CD4-positive, alpha-beta T cell (primary cell): ENCODE measurements around the gene MYORG. TPM values are rescaled to one million over a fixed set of nuclear protein-coding genes. Genes with fewer than 3 reads are reported as not detected.

Experiments used
- ATAC-seq: fragments of 200-7000 bp; cut with Tn5 transposase; one replicate; pipeline ENCODE4 v1.10.0; 2022; ENCODE audit warnings: mild to moderate bottlenecking; ENCODE audit not compliant: poor library complexity
- CTCF ChIA-PET: fragments of 350-600 bp; sonication (Branson Sonifier 250); formaldehyde crosslinking; loops from one replicate; lab custom pipeline; 2021; ENCODE audit warnings: antibody characterized with exemption, inconsistent platforms; lab: Charles Lee
- POLR2A ChIA-PET: fragments of 350-600 bp; sonication (Branson Sonifier 250); formaldehyde crosslinking; loops from one replicate; lab custom pipeline; 2021; ENCODE audit warnings: antibody characterized with exemption, inconsistent platforms; lab: Charles Lee
- DNase-seq, 14 experiments: peaks; one replicate each; pipeline ENCODE4 v3.0.0-alpha.2; 2013 to 2020; ENCODE audit warnings: mixed read lengths in 2 of 14
- H3K27ac ChIP-seq, 2 donors: one replicate each; pipeline versions ENCODE4 v1.5.1 to v1.7.0; 2013; ENCODE audit warnings: low read length in 2 of 2, low read depth in 1 of 2, mild to moderate bottlenecking in 1 of 2
- H3K27me3 ChIP-seq, 2 experiments: 1 replicate in 1 of 2; 2 replicates in 1 of 2; pipeline versions ENCODE4 v1.6.1 to v1.7.0; 2013; ENCODE audit warnings: low read length in 2 of 2, control low read depth in 1 of 2, mild to moderate bottlenecking in 1 of 2, moderate library complexity in 1 of 2; ENCODE audit not compliant: insufficient read depth in 2 of 2, control insufficient read depth in 1 of 2
- H3K36me3 ChIP-seq: one replicate; pipeline ENCODE4 v1.6.1; 2013; ENCODE audit warnings: low read length, control low read depth; ENCODE audit not compliant: insufficient read depth
- H3K4me1 ChIP-seq: one replicate; pipeline ENCODE4 v1.6.1; 2013; ENCODE audit warnings: low read length, control low read depth; ENCODE audit not compliant: insufficient read depth
- H3K4me3 ChIP-seq: one replicate; pipeline ENCODE4 v1.5.1; 2013; ENCODE audit warnings: mild to moderate bottlenecking, low read length, moderate library complexity
- H3K9me3 ChIP-seq, 2 experiments: 1 replicate in 1 of 2; 2 replicates in 1 of 2; pipeline versions ENCODE4 v1.6.1 to v1.7.0; 2013; ENCODE audit warnings: low read length in 2 of 2, mild to moderate bottlenecking in 2 of 2, control low read depth in 1 of 2, moderate library complexity in 1 of 2; ENCODE audit not compliant: control insufficient read depth in 1 of 2, insufficient read depth in 1 of 2
- H3K27ac Mint-ChIP-seq: one replicate; pipeline ENCODE4 v1.8.0; 2020; ENCODE audit warnings: mixed read lengths
- H3K27me3 Mint-ChIP-seq: one replicate; pipeline ENCODE4 v1.8.0; 2021; ENCODE audit warnings: mixed read lengths
- H3K36me3 Mint-ChIP-seq: one replicate; pipeline ENCODE4 v1.8.0; 2021; ENCODE audit warnings: low read depth, mixed read lengths
- H3K4me1 Mint-ChIP-seq: one replicate; pipeline ENCODE4 v1.8.0; 2021; ENCODE audit warnings: low read depth, mixed read lengths
- H3K4me3 Mint-ChIP-seq: one replicate; pipeline ENCODE4 v1.8.0; 2020; ENCODE audit warnings: mild to moderate bottlenecking, mixed read lengths
- H3K9me3 Mint-ChIP-seq: one replicate; pipeline ENCODE4 v1.8.0; 2020; ENCODE audit warnings: mixed read lengths
- CTCF ChIP-seq: fragments of 200-600 bp; IDR thresholded peaks from one replicate; pipeline ENCODE4 v1.8.0; 2022; ENCODE audit warnings: antibody characterized with exemption, mild to moderate bottlenecking
- intact Hi-C, 2 experiments: fragments of 100-400 bp; cut with DNase I in 1 of 2; cut with micrococcal nuclease in 1 of 2; formaldehyde crosslinking; loops; one replicate each; pipeline versions ENCODE4 v1.15.1 to v1.9.0; 2023 to 2025; cut with DNase I, micrococcal nuclease
- polyA plus RNA-seq, 2 donors: library from polyadenylated mRNA; unstranded; fragments of 120-200 nt; gene quantifications; one replicate each; pipeline ENCODE4 v1.2.1, GENCODE V29; 2013
- total RNA-seq, 174 experiments: library from RNA in 2 of 174; stranded (reverse) in 2 of 174; gene quantifications; one replicate each; pipeline ENCODE4 v1.2.3 and lab custom pipeline; 2021 to 2026

Gene MYORG
- total RNA-seq (under 1 TPM; 0.42 to 0.58 TPM), total RNA-seq (lab: John Stamatoyannopoulos, UW) (0.45 to 18.8 (median 2.2) reads per million in 172 experiments)
- polyA plus RNA-seq (2013, experiment 1 of 2): 0.72 TPM
- 0.94 TPM for polyA plus RNA-seq (2013, experiment 2 of 2)

- H3K36me3 Mint-ChIP-seq: no peaks in the 10 kb centered on the region
- ATAC-seq: peak; percentile 73
- Histone ChIP-seq H3K27me3 (no peaks in the 10 kb centered on the region), H3K4me1 (peaks cover 48% of the 10 kb centered on the region), H3K4me3 (peak within 1 kb of the TSS; percentile 74), H3K9me3 (peaks cover 0 to 10% of the 10 kb centered on the region in 2 experiments), H3K27ac (peak within 1 kb of the TSS in 1 of 2 donors; percentile 36), H3K36me3 (peaks cover 2% of the 10 kb centered on the region)
- no peak for TF ChIP-seq CTCF
- no peaks in the 10 kb centered on the region for H3K27me3 Mint-ChIP-seq
- H3K4me1 Mint-ChIP-seq: peaks cover 47% of the 10 kb centered on the region
- ChIA-PET POLR2A (interaction anchor here (0.8 to 2.6 kb wide), 9 partner anchors 13 to 270 kb away, joined by 3 to 11 read pairs (median 4); partner anchors contain the start of genes DNAI1, FAM219A, SIGMAR1 and UBAP1), CTCF (interaction anchor here (0.6 to 1.9 kb wide), 3 partner anchors 27 to 232 kb away, joined by 3 to 7 read pairs (median 6); no protein-coding TSS in a partner anchor)
- H3K9me3 Mint-ChIP-seq: no peaks in the 10 kb centered on the region
- peak within 1 kb of the TSS; percentile 77 for H3K27ac Mint-ChIP-seq
- H3K4me3 Mint-ChIP-seq: peak within 1 kb of the TSS; percentile 96
- intact Hi-C loops: loop anchor here (1.0 to 10.0 kb wide), 11 partner anchors 44 to 1776 kb away; partner anchors contain the start of genes DNAI1 (in 2 of the 2), FAM219A (in 2 of the 2), UBAP1 (in 2 of the 2) and B4GALT1 (in 1 of the 2)
- peak; percentile 92 to 99 (median 95) for DNase-seq
Observed at GRCh38 chr9:34376596-34377403, at the start of gene MYORG. MYORG (minus strand) TSS chr9:34376898; CDS start chr9:34372943, 3,955 bp downstream.

GRCh38 chr9:34419716-34420504, 43.2 kb upstream of the MYORG start:
- POLR2A ChIA-PET: no interaction called here
- Histone ChIP-seq H3K4me1 (no peaks in the 10 kb centered on the region), H3K36me3 (no peaks in the 10 kb centered on the region), H3K9me3 (no peaks in the 10 kb centered on the region), H3K4me3 (no peak overlapping the region), H3K27me3 (no peaks in the 10 kb centered on the region), H3K27ac (no peak overlapping the region)
- no peak for DNase-seq
- Mint-ChIP-seq H3K9me3 (no peaks in the 10 kb centered on the region), H3K4me3 (no peak overlapping the region), H3K27me3 (no peaks in the 10 kb centered on the region), H3K4me1 (no peaks in the 10 kb centered on the region), H3K36me3 (peaks cover 7% of the 10 kb centered on the region), H3K27ac (no peak overlapping the region)
- CTCF ChIA-PET: interaction anchor here (1.1 kb wide), 1 partner anchor 16 kb away, joined by 4 read pairs; no protein-coding TSS in a partner anchor
- intact Hi-C loops: no loop called here
- TF ChIP-seq CTCF: no peak
- no peak for ATAC-seq

GRCh38 chr9:34417734-34418133, 41.0 kb upstream of the MYORG start:
- no peak for ATAC-seq
- intact Hi-C loops: no loop called here
- Mint-ChIP-seq H3K27me3 (no peaks in the 10 kb centered on the region), H3K27ac (no peak overlapping the region), H3K9me3 (no peaks in the 10 kb centered on the region), H3K4me1 (no peaks in the 10 kb centered on the region), H3K4me3 (no peak overlapping the region), H3K36me3 (peaks cover 3% of the 10 kb centered on the region)
- Histone ChIP-seq H3K4me1 (no peaks in the 10 kb centered on the region), H3K27ac (no peak overlapping the region), H3K27me3 (no peaks in the 10 kb centered on the region), H3K4me3 (no peak overlapping the region), H3K36me3 (no peaks in the 10 kb centered on the region), H3K9me3 (no peaks in the 10 kb centered on the region)
- CTCF ChIA-PET: no interaction called here
- POLR2A ChIA-PET: no interaction called here
- no peak for TF ChIP-seq CTCF
- no peak for DNase-seq
